ENCODE results near the gene INKA1.

DNA sequence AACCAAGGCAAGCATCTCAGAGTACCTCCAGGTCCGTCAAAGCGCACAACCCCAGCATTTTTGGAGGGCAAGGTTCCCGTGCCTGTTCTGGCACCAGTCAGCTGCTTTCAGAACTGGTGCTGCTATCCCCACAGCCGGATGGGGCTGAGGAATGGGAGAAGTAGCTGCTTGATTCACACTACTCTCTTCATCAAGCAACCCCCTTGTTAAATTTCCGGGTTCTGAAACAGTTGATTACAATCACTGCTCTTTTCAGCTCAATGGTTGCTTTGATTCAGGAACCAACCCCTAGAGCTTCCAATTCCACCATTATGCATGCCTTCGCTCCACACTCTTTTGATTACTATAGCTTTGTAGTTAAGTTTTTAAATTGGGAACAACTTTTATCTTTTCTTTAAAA lies 23.0 kb downstream of the INKA1 start:
- TF ChIP-seq, protein P1, sequence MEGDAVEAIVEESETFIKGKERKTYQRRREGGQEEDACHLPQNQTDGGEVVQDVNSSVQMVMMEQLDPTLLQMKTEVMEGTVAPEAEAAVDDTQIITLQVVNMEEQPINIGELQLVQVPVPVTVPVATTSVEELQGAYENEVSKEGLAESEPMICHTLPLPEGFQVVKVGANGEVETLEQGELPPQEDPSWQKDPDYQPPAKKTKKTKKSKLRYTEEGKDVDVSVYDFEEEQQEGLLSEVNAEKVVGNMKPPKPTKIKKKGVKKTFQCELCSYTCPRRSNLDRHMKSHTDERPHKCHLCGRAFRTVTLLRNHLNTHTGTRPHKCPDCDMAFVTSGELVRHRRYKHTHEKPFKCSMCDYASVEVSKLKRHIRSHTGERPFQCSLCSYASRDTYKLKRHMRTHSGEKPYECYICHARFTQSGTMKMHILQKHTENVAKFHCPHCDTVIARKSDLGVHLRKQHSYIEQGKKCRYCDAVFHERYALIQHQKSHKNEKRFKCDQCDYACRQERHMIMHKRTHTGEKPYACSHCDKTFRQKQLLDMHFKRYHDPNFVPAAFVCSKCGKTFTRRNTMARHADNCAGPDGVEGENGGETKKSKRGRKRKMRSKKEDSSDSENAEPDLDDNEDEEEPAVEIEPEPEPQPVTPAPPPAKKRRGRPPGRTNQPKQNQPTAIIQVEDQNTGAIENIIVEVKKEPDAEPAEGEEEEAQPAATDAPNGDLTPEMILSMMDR (conservative IDR thresholded peaks at IDR 0.05 in 1 of 2, IDR thresholded peaks at IDR 0.05 in 1 of 2; ENCODE audit: extremely low read depth in 1 of 2, insufficient read depth in 1 of 2, low read depth in 1 of 2, low read length in 2 of 2) = no peak
- TF ChIP-seq EZH2 (IDR thresholded peaks at IDR 0.05; ENCODE audit: borderline replicate concordance, low read length) = no peak
